Measurements from ENCODE around the gene FETUB. TPM values are rescaled to one million over a fixed set of nuclear protein-coding genes. Genes with fewer than 3 reads are reported as not detected.

Gene FETUB
- total and polyA plus RNA-seq, 9 donors = not detected

DNA sequence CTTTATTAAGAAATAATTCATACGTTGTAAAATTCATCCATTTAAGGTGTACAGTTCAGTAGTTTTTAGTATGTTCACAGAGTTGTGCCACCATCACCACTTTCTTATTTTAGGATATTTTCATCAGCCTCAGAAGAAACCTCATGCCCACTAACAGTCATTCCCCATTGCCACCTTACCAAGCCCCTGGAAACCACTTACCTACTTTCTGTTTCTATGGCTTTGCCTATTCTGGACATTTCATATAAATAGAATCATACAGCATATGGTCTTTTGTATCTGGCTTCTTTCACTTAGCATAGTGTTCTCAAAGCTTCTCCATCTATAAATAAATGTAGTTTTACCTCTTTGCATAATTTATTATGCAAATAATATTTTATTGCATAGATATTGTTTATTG, 6.6 kb downstream of the FETUB start:
- intact Hi-C loops (cut with DNase I) = no loop called here
- H3K36me3 ChIP-seq = no peaks in the 10 kb centered on the region
- no peaks in the 10 kb centered on the region for H3K4me1 ChIP-seq (ENCODE audit: insufficient read depth)
- no peak for DNase-seq
- H3K27ac ChIP-seq = no peak overlapping the region
- no peaks in the 10 kb centered on the region for H3K27me3 ChIP-seq
- TF ChIP-seq EP300 (IDR thresholded peaks at IDR 0.05) (no peak), POLR2A (IDR thresholded peaks at IDR 0.05) (no peak)
- TF ChIP-seq, protein P1, sequence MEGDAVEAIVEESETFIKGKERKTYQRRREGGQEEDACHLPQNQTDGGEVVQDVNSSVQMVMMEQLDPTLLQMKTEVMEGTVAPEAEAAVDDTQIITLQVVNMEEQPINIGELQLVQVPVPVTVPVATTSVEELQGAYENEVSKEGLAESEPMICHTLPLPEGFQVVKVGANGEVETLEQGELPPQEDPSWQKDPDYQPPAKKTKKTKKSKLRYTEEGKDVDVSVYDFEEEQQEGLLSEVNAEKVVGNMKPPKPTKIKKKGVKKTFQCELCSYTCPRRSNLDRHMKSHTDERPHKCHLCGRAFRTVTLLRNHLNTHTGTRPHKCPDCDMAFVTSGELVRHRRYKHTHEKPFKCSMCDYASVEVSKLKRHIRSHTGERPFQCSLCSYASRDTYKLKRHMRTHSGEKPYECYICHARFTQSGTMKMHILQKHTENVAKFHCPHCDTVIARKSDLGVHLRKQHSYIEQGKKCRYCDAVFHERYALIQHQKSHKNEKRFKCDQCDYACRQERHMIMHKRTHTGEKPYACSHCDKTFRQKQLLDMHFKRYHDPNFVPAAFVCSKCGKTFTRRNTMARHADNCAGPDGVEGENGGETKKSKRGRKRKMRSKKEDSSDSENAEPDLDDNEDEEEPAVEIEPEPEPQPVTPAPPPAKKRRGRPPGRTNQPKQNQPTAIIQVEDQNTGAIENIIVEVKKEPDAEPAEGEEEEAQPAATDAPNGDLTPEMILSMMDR (IDR thresholded peaks at IDR 0.05) = no peak
- no peaks in the 10 kb centered on the region for H3K9me3 ChIP-seq
- WGBS, 3 donors = 66 to 83% (median 80%) methylated on average over 1 of the region's 1 CpG
- H3K4me3 ChIP-seq = no peak overlapping the region

DNA sequence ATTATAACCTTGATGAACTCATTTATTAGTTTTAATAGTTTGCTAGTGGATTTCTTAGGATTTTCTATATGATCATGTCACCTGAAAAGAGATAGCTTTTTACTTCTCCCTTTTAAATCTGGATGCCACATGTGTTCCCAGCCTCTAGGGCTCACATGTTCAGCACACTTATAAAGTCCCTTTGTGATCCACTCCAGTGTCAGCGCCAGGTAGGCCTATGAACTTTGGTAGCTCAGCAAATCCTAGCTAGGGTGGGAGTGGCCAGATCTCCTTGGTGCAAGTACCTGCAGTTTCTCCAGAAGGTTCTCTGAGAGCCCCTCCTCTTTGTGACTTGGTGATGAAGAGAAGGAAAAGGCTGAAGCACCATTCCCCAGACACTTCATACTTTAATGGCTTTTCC, 8.7 kb downstream of the FETUB start:
- WGBS, 3 donors = 70 to 90% (median 74%) methylated on average over 1 of the region's 1 CpG
- H3K36me3 ChIP-seq = no peaks in the 10 kb centered on the region
- intact Hi-C loops (cut with DNase I) = no loop called here
- no peak for DNase-seq
- no peaks in the 10 kb centered on the region for H3K27me3 ChIP-seq
- H3K27ac ChIP-seq = no peak overlapping the region
- TF ChIP-seq, protein P1 (IDR thresholded peaks at IDR 0.05) = no peak
- no peak for TF ChIP-seq POLR2A (IDR thresholded peaks at IDR 0.05)
- TF ChIP-seq EP300 (IDR thresholded peaks at IDR 0.05) = no peak
- no peaks in the 10 kb centered on the region for H3K4me1 ChIP-seq (ENCODE audit: insufficient read depth)
- no peak overlapping the region for H3K4me3 ChIP-seq
- H3K9me3 ChIP-seq = no peaks in the 10 kb centered on the region

DNA sequence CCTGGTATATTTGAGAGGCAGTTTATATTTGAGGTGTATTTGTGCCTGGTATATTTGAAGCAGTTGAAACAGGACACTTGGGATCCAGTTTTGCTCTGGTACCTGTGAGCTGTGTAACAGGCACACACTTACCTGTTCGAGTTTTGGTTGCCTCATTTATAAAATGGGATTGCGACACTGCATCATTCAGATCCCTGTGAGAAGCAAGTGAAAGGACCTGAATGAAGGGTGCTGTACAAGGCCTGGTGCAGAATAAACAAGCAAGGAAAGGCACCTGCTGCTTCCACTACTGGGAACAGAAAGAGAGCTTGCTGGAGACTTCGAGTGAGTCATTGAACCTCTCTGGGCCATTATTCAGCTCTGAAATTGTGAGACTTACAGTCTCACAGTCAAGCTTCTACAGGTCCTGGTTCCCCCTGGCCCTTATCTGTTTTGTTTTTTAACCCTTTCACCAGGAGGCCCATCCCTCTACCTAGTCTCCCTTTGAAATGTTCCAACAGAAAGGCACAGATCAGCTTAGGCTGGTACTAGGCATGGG, 11.5 kb downstream of the FETUB start:
- no peaks in the 10 kb centered on the region for H3K4me1 ChIP-seq (ENCODE audit: insufficient read depth)
- intact Hi-C loops (cut with DNase I) = no loop called here
- no peak overlapping the region for H3K4me3 ChIP-seq
- no peaks in the 10 kb centered on the region for H3K36me3 ChIP-seq
- 79 to 85% (median 84%) methylated on average over 3 of the region's 3 CpGs for WGBS, 3 donors
- no peak overlapping the region for H3K27ac ChIP-seq
- H3K27me3 ChIP-seq = no peaks in the 10 kb centered on the region
- no peak for TF ChIP-seq POLR2A (IDR thresholded peaks at IDR 0.05)
- TF ChIP-seq, protein P1 (IDR thresholded peaks at IDR 0.05) = no peak
- TF ChIP-seq EP300 (IDR thresholded peaks at IDR 0.05) = no peak
- no peak for DNase-seq
- H3K9me3 ChIP-seq = no peaks in the 10 kb centered on the region

DNA sequence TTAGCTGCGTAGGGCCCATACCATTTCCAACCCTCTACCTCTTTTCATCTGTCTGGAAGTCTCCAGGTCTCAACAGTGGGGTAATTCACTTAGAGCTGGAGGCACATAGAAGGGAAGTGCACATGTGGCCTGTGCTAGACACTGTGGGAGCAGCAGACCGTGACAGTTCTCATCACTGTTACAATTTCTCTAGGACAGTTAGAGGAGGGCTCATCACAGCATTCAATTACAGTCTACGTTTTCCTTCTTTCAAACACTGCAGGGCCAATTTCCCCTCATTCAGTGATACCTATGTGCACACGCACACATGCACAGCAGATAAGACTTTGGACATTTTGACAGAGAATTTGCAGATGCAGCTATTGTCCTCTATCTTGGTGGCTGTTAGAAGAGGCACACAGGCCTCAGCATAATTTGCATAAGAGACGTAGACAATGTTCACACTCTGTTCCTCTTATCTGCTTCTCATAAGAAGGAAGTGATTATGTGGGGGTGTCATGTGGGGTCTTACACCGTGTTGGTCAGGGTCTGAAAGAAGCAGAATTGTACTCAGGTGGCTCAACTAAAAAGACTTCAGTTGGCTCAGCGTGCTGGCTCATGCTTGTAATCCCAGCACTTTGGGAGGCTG, 13.0 kb downstream of the FETUB start:
- Histone ChIP-seq H3K4me3 (no peak overlapping the region), H3K27ac (no peak overlapping the region), H3K9me3 (no peaks in the 10 kb centered on the region), H3K4me1 (ENCODE audit: insufficient read depth) (no peaks in the 10 kb centered on the region), H3K36me3 (no peaks in the 10 kb centered on the region), H3K27me3 (no peaks in the 10 kb centered on the region)
- intact Hi-C loops (cut with DNase I) = no loop called here
- 65 to 75% (median 65%) methylated on average over 7 of the region's 7 CpGs for WGBS, 3 donors
- no peak for DNase-seq
- TF ChIP-seq EP300 (IDR thresholded peaks at IDR 0.05) (no peak), POLR2A (IDR thresholded peaks at IDR 0.05) (no peak)
- TF ChIP-seq, protein P1 (IDR thresholded peaks at IDR 0.05) = no peak

Data from ovary (tissue), 9 donors.